ENCODE results near the gene CES2.
"Not testable (repeated sequence)": the region's sequence is repeated elsewhere in the genome, so short reads cannot be mapped to it uniquely, and the experiment has no call there.

Gene CES2

DNA sequence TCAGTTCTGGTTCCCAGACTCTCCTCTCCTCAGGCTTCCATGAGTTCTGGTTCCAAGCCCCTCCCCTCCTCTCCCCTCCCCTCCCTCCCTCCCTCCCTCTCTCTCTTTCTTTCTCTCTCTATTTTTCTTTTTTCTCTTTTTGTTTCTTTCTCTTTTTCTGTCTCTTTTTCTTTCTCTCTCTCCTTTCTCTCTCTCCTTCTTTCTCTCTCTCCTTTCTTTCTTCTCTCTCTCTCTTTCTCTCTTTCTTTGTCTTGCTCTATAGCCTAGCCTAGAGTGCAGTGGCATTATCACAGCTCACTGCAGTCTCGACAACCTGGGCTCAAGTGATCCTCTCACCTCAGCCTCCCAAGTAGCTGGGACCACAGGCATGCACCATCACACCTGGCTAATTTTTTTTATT is 25.0 kb downstream of the CES2 start:
- Histone ChIP-seq H3K9me3 (ENCODE audit: control insufficient read depth, low read length) (no peaks in the 10 kb centered on the region), H3K36me3 (ENCODE audit: control insufficient read depth, insufficient read depth, low read length, severe bottlenecking) (no peaks in the 10 kb centered on the region), H3K4me3 (ENCODE audit: low read length) (no peak overlapping the region), H3K4me1 (ENCODE audit: control insufficient read depth, insufficient read depth, low read length) (peaks cover 18% of the 10 kb centered on the region), H3K27me3 (replicated peaks; ENCODE audit: control insufficient read depth, insufficient read depth, low read length) (peaks cover 15% of the 10 kb centered on the region), H3K9ac (ENCODE audit: low read length) (no peak overlapping the region)
- no peak for DNase-seq (ENCODE audit: low read depth)

- Histone ChIP-seq H3K36me3 (ENCODE audit: control insufficient read depth, insufficient read depth, low read length, severe bottlenecking) (no peaks in the 10 kb centered on the region), H3K9me3 (ENCODE audit: control insufficient read depth, low read length) (no peaks in the 10 kb centered on the region), H3K4me3 (ENCODE audit: low read length) (no peak within 1 kb of the TSS), H3K27me3 (replicated peaks; ENCODE audit: control insufficient read depth, insufficient read depth, low read length) (peaks cover 22% of the 10 kb centered on the region), H3K4me1 (ENCODE audit: control insufficient read depth, insufficient read depth, low read length) (peaks cover 18% of the 10 kb centered on the region), H3K9ac (ENCODE audit: low read length) (no peak within 1 kb of the TSS)
- peak; percentile 69 for DNase-seq (ENCODE audit: low read depth)
These were observed 25.9 kb downstream of the CES2 start, which contains the start of gene CES3 for GRCh38 chr16:66961065-66961744. Gene CES3, plus strand, starts transcription at chr16:66961266. Its CDS starts 42 bp downstream, at chr16:66961308.

DNA sequence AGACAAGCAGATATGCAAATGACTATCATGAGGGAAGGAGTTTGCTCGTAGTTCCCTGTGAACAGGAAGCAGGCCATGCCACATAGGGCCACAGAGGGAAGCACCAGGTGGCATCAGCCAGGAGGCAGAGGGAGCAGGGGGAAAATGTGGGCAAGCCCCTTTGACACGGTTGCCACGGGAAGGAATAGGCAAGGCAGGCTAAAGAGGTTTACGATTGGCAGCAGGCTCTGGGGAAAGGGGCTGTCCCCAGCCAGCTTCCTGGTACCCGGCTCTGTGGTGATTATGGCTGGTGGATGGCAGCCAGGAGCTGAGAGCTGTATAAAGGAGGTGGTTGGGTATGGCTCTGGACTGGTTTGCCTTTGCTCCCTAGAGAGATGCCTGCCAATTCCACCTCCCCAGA is 26.6 kb downstream of the CES2 start:
- Histone ChIP-seq H3K4me3 (ENCODE audit: low read length) (no peak overlapping the region), H3K27me3 (replicated peaks; ENCODE audit: control insufficient read depth, insufficient read depth, low read length) (peaks cover 25% of the 10 kb centered on the region), H3K4me1 (ENCODE audit: control insufficient read depth, insufficient read depth, low read length) (peaks cover 18% of the 10 kb centered on the region), H3K36me3 (ENCODE audit: control insufficient read depth, insufficient read depth, low read length, severe bottlenecking) (no peaks in the 10 kb centered on the region), H3K9me3 (ENCODE audit: control insufficient read depth, low read length) (no peaks in the 10 kb centered on the region), H3K9ac (ENCODE audit: low read length) (no peak overlapping the region)
- DNase-seq (ENCODE audit: low read depth), result no peak

- Histone ChIP-seq H3K36me3 (ENCODE audit: control insufficient read depth, insufficient read depth, low read length, severe bottlenecking) (no peaks in the 10 kb centered on the region), H3K4me1 (ENCODE audit: control insufficient read depth, insufficient read depth, low read length) (peaks cover 18% of the 10 kb centered on the region), H3K27me3 (replicated peaks; ENCODE audit: control insufficient read depth, insufficient read depth, low read length) (peaks cover 31% of the 10 kb centered on the region), H3K4me3 (ENCODE audit: low read length) (no peak overlapping the region), H3K9ac (ENCODE audit: low read length) (no peak overlapping the region), H3K9me3 (ENCODE audit: control insufficient read depth, low read length) (no peaks in the 10 kb centered on the region)
- DNase-seq (ENCODE audit: low read depth), result no peak
These were observed 28.7 kb downstream of the CES2 start for GRCh38 chr16:66964049-66964448.

DNA sequence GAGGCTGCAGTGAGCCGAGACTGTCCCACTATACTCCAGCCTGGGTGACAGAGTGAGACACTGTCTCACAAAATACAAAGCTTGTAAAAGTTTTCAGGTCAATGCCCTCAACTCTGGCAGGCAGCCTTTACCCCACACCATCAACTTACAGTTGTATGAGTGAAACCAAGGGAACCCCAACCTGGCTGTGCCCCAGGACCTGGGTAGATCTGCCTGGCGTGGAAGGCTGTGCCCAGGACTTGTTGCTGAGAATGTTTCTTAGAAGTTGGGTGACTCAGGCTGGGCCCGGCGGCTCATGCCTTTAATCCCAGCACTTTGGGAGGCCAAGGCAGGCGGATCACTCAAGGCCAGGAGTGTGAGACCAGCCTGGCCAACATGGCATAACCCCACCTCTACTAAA is 33.5 kb downstream of the CES2 start:
- Histone ChIP-seq H3K9me3 (ENCODE audit: control insufficient read depth, low read length) (no peaks in the 10 kb centered on the region), H3K4me3 (ENCODE audit: low read length) (no peak overlapping the region), H3K27me3 (replicated peaks; ENCODE audit: control insufficient read depth, insufficient read depth, low read length) (peaks cover 31% of the 10 kb centered on the region), H3K9ac (ENCODE audit: low read length) (no peak overlapping the region), H3K4me1 (ENCODE audit: control insufficient read depth, insufficient read depth, low read length) (peaks cover 8% of the 10 kb centered on the region), H3K36me3 (ENCODE audit: control insufficient read depth, insufficient read depth, low read length, severe bottlenecking) (no peaks in the 10 kb centered on the region)
- DNase-seq (ENCODE audit: low read depth), result no peak

DNA sequence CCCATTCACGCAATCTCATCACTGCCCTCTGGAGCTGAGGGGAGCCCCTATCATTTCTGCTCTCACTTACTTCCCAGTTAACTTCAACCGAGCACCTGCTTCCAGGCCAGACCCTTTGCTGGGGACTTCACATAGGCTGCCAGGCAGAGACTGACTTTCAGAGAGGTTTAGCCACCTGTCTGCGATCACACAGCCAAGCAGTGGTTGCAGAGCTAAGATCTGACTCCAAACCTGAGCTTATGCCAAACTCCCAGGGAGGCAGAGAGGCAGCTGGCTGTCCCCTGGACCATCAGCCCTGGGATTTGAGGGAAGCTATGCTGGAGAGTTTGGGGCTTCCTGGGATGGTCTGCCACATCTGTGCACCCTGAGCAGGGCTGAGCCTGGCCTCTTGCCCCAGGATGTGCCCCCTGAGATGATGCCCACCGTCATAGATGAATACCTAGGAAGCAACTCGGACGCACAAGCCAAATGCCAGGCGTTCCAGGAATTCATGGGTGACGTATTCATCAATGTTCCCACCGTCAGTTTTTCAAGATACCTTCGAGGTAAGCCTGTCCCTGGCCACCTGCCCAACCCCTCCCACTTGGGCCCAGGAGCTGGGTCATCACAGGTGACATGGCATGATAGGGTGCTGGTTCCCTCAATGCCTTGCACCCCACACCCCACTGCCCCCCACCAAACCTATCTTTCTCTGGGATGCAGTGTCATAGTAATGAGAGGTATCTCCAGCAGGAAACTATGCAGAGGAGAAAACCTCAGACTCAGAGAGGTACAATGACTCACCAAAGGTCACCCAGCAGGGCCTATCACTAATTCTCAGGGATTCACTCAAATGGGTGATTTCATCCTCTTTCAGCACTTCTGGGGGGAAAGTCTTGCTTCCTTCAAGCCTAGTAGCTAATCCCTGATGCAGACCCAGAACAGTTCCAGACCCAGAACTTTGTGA is 35.7 kb downstream of the CES2 start:
- H3K36me3 ChIP-seq (ENCODE audit: control insufficient read depth, insufficient read depth, low read length, severe bottlenecking), result no peaks in the 10 kb centered on the region
- H3K9me3 ChIP-seq (ENCODE audit: control insufficient read depth, low read length), result no peaks in the 10 kb centered on the region
- DNase-seq (ENCODE audit: low read depth), result no peak
- no peak overlapping the region for H3K4me3 ChIP-seq (ENCODE audit: low read length)
- H3K4me1 ChIP-seq (ENCODE audit: control insufficient read depth, insufficient read depth, low read length), result no peaks in the 10 kb centered on the region
- peaks cover 11% of the 10 kb centered on the region for H3K27me3 ChIP-seq (replicated peaks; ENCODE audit: control insufficient read depth, insufficient read depth, low read length)
- H3K9ac ChIP-seq (ENCODE audit: low read length), result no peak overlapping the region

GRCh38 chr16:66972983-66973382 is 37.7 kb downstream of the CES2 start:
- no peak overlapping the region for H3K9ac ChIP-seq (ENCODE audit: low read length)
- H3K27me3 ChIP-seq (replicated peaks; ENCODE audit: control insufficient read depth, insufficient read depth, low read length), result no peaks in the 10 kb centered on the region
- no peaks in the 10 kb centered on the region for H3K4me1 ChIP-seq (ENCODE audit: control insufficient read depth, insufficient read depth, low read length)
- DNase-seq (ENCODE audit: low read depth), result no peak
- no peak overlapping the region for H3K4me3 ChIP-seq (ENCODE audit: low read length)
- H3K9me3 ChIP-seq (ENCODE audit: control insufficient read depth, low read length), result no peaks in the 10 kb centered on the region
- no peaks in the 10 kb centered on the region for H3K36me3 ChIP-seq (ENCODE audit: control insufficient read depth, insufficient read depth, low read length, severe bottlenecking)

- Histone ChIP-seq H3K27me3 (replicated peaks; ENCODE audit: control insufficient read depth, insufficient read depth, low read length) (no peaks in the 10 kb centered on the region), H3K36me3 (ENCODE audit: control insufficient read depth, insufficient read depth, low read length, severe bottlenecking) (no peaks in the 10 kb centered on the region), H3K4me1 (ENCODE audit: control insufficient read depth, insufficient read depth, low read length) (no peaks in the 10 kb centered on the region), H3K4me3 (ENCODE audit: low read length) (no peak overlapping the region), H3K9me3 (ENCODE audit: control insufficient read depth, low read length) (no peaks in the 10 kb centered on the region), H3K9ac (ENCODE audit: low read length) (no peak overlapping the region)
- DNase-seq (ENCODE audit: low read depth), result no peak
These were observed 38.4 kb downstream of the CES2 start for GRCh38 chr16:66973716-66974115.

DNA sequence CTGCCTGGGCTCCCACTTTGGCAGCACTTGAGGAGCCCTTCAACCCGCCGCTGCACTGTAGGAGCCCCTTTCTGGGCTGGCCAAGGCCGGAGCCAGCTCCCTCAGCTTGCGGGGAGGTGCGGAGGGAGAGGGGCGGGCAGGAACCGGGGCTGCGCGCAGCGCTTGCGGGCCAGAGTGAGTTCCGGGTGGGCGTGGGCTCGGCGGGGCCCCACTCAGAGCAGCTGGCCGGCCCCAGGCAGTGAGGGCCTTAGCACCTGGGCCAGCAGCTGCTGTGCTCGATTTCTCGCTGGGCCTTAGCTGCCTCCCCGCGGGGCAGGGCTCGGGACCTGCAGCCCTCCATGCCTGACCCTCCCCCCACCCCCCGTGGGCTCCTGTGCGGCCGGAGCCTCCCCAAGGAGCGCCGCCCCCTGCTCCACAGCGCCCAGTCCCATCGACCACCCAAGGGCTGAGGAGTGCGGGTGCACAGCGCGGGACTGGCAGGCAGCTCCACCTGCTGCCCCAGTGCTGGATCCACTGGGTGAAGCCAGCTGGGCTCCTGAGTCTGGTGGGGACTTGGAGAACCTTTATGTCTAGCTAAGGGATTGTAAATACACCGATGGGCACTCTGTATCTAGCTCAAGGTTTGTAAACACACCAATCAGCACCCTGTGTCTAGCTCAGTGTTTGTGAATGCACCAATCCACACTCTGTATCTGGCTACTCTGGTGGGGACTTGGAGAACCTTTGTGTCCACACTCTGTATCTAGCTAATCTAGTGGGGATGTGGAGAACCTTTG is 39.0 kb downstream of the CES2 start:
- not testable (repeated sequence) for H3K27me3 ChIP-seq (replicated peaks; ENCODE audit: control insufficient read depth, insufficient read depth, low read length); DNase-seq (ENCODE audit: low read depth); H3K9ac ChIP-seq (ENCODE audit: low read length); H3K9me3 ChIP-seq (ENCODE audit: control insufficient read depth, low read length); H3K4me1 ChIP-seq (ENCODE audit: control insufficient read depth, insufficient read depth, low read length); H3K4me3 ChIP-seq (ENCODE audit: low read length); H3K36me3 ChIP-seq (ENCODE audit: control insufficient read depth, insufficient read depth, low read length, severe bottlenecking)

DNA sequence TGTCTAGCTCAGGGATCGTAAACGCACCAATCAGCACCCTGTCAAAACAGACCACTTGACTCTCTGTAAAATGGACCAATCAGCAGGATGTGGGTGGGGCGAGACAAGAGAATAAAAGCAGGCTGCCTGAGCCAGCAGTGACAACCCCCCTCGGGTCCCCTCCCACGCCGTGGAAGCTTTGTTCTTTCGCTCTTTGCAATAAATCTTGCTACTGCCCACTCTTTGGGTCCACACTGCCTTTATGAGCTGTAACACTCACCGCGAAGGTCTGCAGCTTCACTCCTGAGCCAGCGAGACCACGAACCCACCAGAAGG is 39.6 kb downstream of the CES2 start:
- H3K27me3 ChIP-seq (replicated peaks; ENCODE audit: control insufficient read depth, insufficient read depth, low read length); DNase-seq (ENCODE audit: low read depth): not testable (repeated sequence)

DNA sequence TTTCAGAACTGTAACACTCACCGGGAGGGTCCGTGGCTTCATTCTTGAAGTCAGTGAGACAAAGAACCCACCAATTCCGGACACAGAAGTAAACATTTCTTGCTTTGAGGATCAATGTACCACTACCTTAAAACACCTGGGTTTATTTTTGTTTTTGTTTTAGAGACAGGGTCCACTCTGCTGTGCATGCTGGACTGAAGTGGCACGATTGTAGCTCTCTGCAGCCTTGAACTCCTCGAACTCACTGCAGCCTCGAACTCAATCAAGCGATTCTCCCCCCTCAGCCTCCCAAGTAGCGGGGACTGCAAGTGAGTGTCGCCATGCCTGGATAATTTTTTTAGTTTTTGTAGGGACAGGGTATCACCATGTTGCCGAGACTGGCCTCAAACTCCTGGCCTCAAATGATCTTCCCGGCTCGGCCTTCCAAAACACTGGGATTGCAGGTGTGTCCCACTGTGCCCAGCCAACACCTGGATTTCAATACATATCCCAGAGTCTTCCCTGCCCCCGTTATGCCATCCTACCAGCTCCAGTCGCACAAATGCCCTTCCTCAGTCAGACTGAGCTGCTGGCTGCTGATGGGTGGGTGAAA is 40.1 kb downstream of the CES2 start:
- H3K36me3 ChIP-seq (ENCODE audit: control insufficient read depth, insufficient read depth, low read length, severe bottlenecking), result no peaks in the 10 kb centered on the region
- no peak overlapping the region for H3K4me3 ChIP-seq (ENCODE audit: low read length)
- peaks cover 6% of the 10 kb centered on the region for H3K4me1 ChIP-seq (ENCODE audit: control insufficient read depth, insufficient read depth, low read length)
- H3K9ac ChIP-seq (ENCODE audit: low read length), result no peak overlapping the region
- H3K9me3 ChIP-seq (ENCODE audit: control insufficient read depth, low read length), result no peaks in the 10 kb centered on the region
- no peak for DNase-seq (ENCODE audit: low read depth)
- no peaks in the 10 kb centered on the region for H3K27me3 ChIP-seq (replicated peaks; ENCODE audit: control insufficient read depth, insufficient read depth, low read length)

More for the DNA sequence above, 39.6 kb downstream of the CES2 start:
- not testable (repeated sequence) for H3K9ac ChIP-seq (ENCODE audit: low read length); H3K9me3 ChIP-seq (ENCODE audit: control insufficient read depth, low read length); H3K36me3 ChIP-seq (ENCODE audit: control insufficient read depth, insufficient read depth, low read length, severe bottlenecking); H3K4me3 ChIP-seq (ENCODE audit: low read length); H3K4me1 ChIP-seq (ENCODE audit: control insufficient read depth, insufficient read depth, low read length)
